Measurements from ENCODE around the gene DNAJC28. TPM values are rescaled to one million over a fixed set of nuclear protein-coding genes. Genes with fewer than 3 reads are reported as not detected.

The DNAJC28 gene
- total and polyA plus RNA-seq, 9 of the 15 experiments (the other 6 are each of a cell fraction or from before 2014, with no cell fraction given) = 0.68 to 2.5 (median 1.1) TPM

GRCh38 chr21:33510826-33511225 is 19.3 kb upstream of the DNAJC28 start (continued):
- TF ChIP-seq ZNF695 (CRISPR knock-in tag; IDR thresholded peaks at IDR 0.05) (no peak), IRF9 (tag; IDR thresholded peaks at IDR 0.05) (no peak), MXD1 (CRISPR knock-in tag; IDR thresholded peaks at IDR 0.05; ENCODE audit: borderline replicate concordance, poor library complexity, severe bottlenecking) (no peak), ZNF592 (IDR thresholded peaks at IDR 0.05) (0 out of 2 replicates have a peak, but pooled peaks have one; percentile 21), RBM14 (IDR thresholded peaks at IDR 0.05; ENCODE audit: borderline replicate concordance, insufficient read depth, low read depth, low read length) (no peak), KLF16 (IDR thresholded peaks at IDR 0.05) (peak; percentile 51; the same call in 1 of the 2 replicates), PML (IDR thresholded peaks at IDR 0.05; ENCODE audit: low read length) (no peak), REST (IDR thresholded peaks at IDR 0.05; ENCODE audit: borderline replicate concordance) (no peak), REST (CRISPR knock-in tag; IDR thresholded peaks at IDR 0.05; ENCODE audit: low read depth) (no peak), FOS (IDR thresholded peaks at IDR 0.05; ENCODE audit: extremely low read depth, insufficient read length) (no peak), SAP30 (IDR thresholded peaks at IDR 0.05; ENCODE audit: borderline replicate concordance, insufficient read depth, low read depth, low read length, poor library complexity, severe bottlenecking) (peak; percentile 30)

Data from K562 (cell line).